Astrocyte of the spinal cord (primary cell): Measurements from ENCODE around the gene ANKRD18A.
A peak's percentile ranks its signal among the peaks of the same experiment; 100 is the strongest.

Experiments used
- DNase-seq: peaks from one replicate; pipeline ENCODE4 v3.0.0; 2011; ENCODE audit warnings: low read depth, low spot score
- H3K4me3 ChIP-seq: 2 replicates; pipeline ENCODE4 v1.5.1; 2011; ENCODE audit warnings: low read depth, mild to moderate bottlenecking, low read length, moderate library complexity
- CTCF ChIP-seq: IDR thresholded peaks from 2 replicates; pipeline ENCODE4 v1.5.1; 2012; ENCODE audit warnings: low read depth, mild to moderate bottlenecking, low read length, inconsistent platforms
- in situ Hi-C: cut with HindIII; loops from 2 replicates; pipeline ENCODE4 v1.10.0; 2017; ENCODE audit warnings: low sequenced_read_pairs

ANKRD18A gene

DNA sequence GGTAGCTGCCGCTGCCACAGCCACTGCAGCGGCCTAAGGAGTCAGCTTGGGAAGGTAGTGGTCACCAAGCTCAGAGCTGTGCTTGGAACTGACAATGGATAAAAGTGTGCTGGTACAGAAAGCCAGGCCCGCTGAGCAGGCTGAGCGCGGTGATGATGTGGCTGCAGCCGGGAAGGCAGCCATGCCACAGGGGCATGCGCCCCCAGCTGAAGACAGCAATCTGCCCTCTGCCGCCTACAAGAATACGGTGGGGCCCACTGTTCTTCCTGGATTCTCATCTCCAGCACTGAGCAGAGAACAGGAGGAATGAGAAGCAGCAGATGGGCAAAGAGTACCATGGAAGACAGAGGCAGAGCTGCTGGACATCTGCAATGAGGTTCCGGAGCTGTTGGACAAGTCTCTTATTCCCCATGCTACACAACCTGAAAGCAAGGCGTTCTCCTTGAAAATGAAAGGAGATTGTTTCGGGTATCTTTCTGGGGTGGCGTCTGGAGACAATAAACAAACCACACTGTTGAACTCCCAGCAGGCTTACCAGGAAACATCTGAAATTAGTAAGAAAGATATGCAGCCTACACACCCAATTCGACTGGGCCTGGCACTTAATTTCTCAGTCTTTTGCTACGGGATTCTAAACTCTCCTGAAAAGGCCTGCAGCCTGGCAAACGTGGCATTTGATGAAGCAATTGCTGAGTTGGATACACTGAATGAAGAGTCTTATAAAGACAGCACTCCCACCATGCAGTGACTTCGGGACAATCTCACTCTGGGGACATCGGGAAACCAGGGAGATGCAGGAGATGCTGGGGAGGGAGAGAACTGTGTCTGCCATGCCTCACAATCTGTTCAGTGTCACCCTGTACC is 22.8 kb upstream of the ANKRD18A start:
- H3K4me3 ChIP-seq: no peak overlapping the region
- TF ChIP-seq CTCF: no peak
- in situ Hi-C loops: no loop called here
- no peak for DNase-seq

DNA sequence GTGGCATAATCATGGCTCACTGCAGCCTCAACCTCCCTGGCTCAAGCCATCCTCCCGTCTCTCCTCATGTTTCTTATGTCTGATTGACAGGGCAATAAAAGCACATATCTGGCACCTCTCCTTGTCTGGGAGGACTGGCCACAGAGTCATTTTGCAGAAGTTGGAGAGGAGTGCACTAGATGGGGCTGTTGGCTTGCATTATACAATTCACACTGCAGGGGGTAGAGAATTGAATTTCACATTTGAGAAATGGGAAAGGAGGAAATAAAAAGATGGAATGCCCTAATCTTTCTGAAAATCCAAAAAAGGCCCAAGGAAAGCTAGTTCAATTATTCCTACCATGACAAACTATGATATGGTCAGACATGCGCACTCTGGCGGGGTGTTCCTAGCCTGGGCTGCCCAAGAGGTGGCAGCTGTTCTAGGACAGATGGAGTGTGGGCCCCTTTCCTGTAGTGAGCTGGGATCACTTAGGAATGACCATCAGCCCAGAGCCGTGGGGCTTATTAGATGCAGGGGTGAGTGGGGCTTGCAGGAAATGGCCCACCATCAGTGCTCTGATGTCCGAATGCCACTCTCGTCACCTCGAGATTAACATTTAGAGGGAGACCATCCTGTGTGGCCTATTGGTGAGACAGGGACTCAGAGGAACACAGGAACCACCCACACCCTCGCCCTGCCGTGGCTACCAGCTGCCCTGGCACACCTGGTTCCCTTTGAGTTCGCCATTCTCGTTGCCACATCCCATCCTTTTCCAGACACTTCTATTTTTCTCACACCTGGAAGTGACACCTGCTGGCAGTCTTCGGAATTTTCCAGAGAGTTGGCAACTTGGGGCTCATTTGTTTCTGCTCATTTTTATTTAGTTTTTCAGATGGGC is 21.8 kb upstream of the ANKRD18A start:
- peak; percentile 72 for DNase-seq
- no peak overlapping the region for H3K4me3 ChIP-seq
- peak; percentile 64 for TF ChIP-seq CTCF
- in situ Hi-C loops: no loop called here

DNA sequence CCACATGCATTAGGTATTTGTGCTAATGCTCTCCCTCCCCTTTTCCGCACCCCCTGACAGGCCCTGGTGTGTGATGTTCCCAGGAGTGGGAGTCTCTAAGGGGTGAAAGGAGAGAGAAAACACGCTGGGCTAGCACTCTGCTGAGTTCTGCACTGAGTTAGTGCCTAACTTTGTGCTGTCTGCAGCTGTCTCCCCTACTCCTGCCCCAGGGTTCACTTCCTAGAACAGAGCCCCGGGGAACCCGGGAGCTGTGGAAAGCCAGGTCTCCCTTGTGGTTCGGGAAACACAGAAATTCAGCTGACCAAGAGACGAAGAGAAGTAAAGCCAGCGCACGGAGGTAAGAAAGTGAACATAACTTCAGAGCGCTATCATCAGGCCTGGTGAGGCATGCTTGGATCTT is 20.7 kb upstream of the ANKRD18A start:
- in situ Hi-C loops: no loop called here
- TF ChIP-seq CTCF: no peak
- no peak for DNase-seq
- H3K4me3 ChIP-seq: no peak overlapping the region

- in situ Hi-C loops: no loop called here
- DNase-seq: no peak
- no peak for TF ChIP-seq CTCF
- no peak overlapping the region for H3K4me3 ChIP-seq
These were observed 19.2 kb upstream of the ANKRD18A start for GRCh38 chr9:38639577-38639940.

- DNase-seq: no peak
- H3K4me3 ChIP-seq: no peak overlapping the region
- in situ Hi-C loops: no loop called here
- no peak for TF ChIP-seq CTCF
These were observed 18.6 kb upstream of the ANKRD18A start for GRCh38 chr9:38638881-38639576.

DNA sequence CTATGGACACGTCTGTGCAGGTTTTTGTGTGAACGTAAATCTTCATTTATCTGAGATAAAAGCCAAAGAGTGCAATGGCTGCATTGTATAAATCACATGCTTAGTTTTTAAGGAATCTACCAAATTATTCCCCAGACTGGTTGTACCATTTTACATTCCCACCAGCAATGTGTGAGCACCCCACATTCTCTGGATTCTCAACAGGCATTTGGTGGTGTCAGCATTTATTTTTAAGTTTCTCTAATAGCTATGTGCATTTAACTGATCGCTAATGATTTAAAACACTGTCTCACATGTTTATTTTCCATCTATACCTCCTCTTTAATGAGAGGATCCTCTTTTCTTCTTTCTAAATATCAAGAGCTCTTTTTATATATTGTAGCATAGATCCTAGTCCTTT is 13.9 kb upstream of the ANKRD18A start:
- no peak for TF ChIP-seq CTCF

More for the DNA sequence above, 13.9 kb upstream of the ANKRD18A start:
- DNase-seq: no peak
- in situ Hi-C loops: no loop called here
- no peak overlapping the region for H3K4me3 ChIP-seq
